GM23338 (cell line): ENCODE results near the gene EP400. TPM values are rescaled to one million over a fixed set of nuclear protein-coding genes. Genes with fewer than 3 reads are reported as not detected.
A peak's percentile ranks its signal among the peaks of the same experiment; 100 is the strongest.

Source experiments
- ATAC-seq: fragments of 200-7000 bp; cut with Tn5 transposase; 3 replicates; pipeline ENCODE4 v1.9.1; 2020
- DNase-seq: peaks from one replicate; pipeline ENCODE4 v3.0.0-alpha.2; 2015; ENCODE audit warnings: low spot score
- H2AFZ ChIP-seq: fragments of 200-600 bp; sonication (generic); 2 replicates; pipeline ENCODE4 v1.8.0; 2016; ENCODE audit warnings: antibody characterized with exemption, mild to moderate bottlenecking, moderate library complexity
- H3F3A ChIP-seq: fragments of 200-600 bp; sonication (generic); replicated peaks from 2 replicates; pipeline ENCODE4 v1.8.0; 2017; ENCODE audit warnings: antibody characterized with exemption, mixed run types, low read depth
- H3K27ac ChIP-seq: fragments of 200-600 bp; sonication (generic); 2 replicates; pipeline ENCODE4 v1.6.1; 2016; ENCODE audit warnings: low read depth
- H3K27me3 ChIP-seq: fragments of 200-600 bp; sonication (generic); 2 replicates; pipeline ENCODE4 v1.8.0; 2016; ENCODE audit warnings: mild to moderate bottlenecking, mixed run types, moderate library complexity; ENCODE audit not compliant: insufficient read depth
- H3K36me3 ChIP-seq: fragments of 200-600 bp; sonication (generic); 2 replicates; pipeline ENCODE4 v1.8.0; 2016; ENCODE audit warnings: mild to moderate bottlenecking; ENCODE audit not compliant: insufficient read depth
- H3K4me1 ChIP-seq: fragments of 200-600 bp; sonication (generic); 2 replicates; pipeline ENCODE4 v1.8.0; 2016; ENCODE audit warnings: mild to moderate bottlenecking, moderate library complexity; ENCODE audit not compliant: insufficient read depth
- H3K4me2 ChIP-seq: fragments of 200-600 bp; sonication (generic); 2 replicates; pipeline ENCODE4 v1.7.1; 2017; ENCODE audit warnings: mixed run types
- H3K4me3 ChIP-seq: fragments of 200-600 bp; sonication (generic); 2 replicates; pipeline ENCODE4 v1.6.1; 2016; ENCODE audit warnings: mixed run types
- H3K79me2 ChIP-seq: fragments of 200-600 bp; sonication (generic); replicated peaks from 2 replicates; pipeline ENCODE4 v1.8.0; 2017; ENCODE audit warnings: mild to moderate bottlenecking; ENCODE audit not compliant: insufficient read depth
- H3K9me2 ChIP-seq: fragments of 200-600 bp; sonication (generic); 2 replicates; pipeline ENCODE4 v1.8.0; 2017; ENCODE audit not compliant: insufficient read depth
- H4K20me1 ChIP-seq: fragments of 200-600 bp; sonication (generic); replicated peaks from 2 replicates; pipeline ENCODE4 v1.8.0; 2017; ENCODE audit warnings: mild to moderate bottlenecking; ENCODE audit not compliant: insufficient read depth
- H3K27ac Mint-ChIP-seq: 2 replicates; pipeline ENCODE4 v1.8.0; 2020; ENCODE audit warnings: inconsistent platforms, mild to moderate bottlenecking, moderate library complexity, mixed read lengths
- H3K27me3 Mint-ChIP-seq: 3 replicates; pipeline ENCODE4 v1.8.0; 2022; ENCODE audit warnings: low read depth, mild to moderate bottlenecking, moderate library complexity, mixed read lengths, inconsistent platforms; ENCODE audit not compliant: insufficient read depth, poor library complexity
- H3K36me3 Mint-ChIP-seq: 3 replicates; pipeline ENCODE4 v1.8.0; 2021; ENCODE audit warnings: low read depth, mild to moderate bottlenecking, inconsistent platforms, moderate library complexity, mixed read lengths
- H3K4me1 Mint-ChIP-seq: 3 replicates; pipeline ENCODE4 v1.8.0; 2020; ENCODE audit warnings: mild to moderate bottlenecking, inconsistent platforms, mixed read lengths
- H3K4me3 Mint-ChIP-seq: 3 replicates; pipeline ENCODE4 v1.8.0; 2021; ENCODE audit warnings: moderate library complexity, mild to moderate bottlenecking, inconsistent platforms, mixed read lengths
- H3K9me3 Mint-ChIP-seq: 3 replicates; pipeline ENCODE4 v1.8.0; 2020; ENCODE audit warnings: moderate library complexity, mild to moderate bottlenecking, inconsistent platforms, mixed read lengths
- CREB1 ChIP-seq: fragments of 250-450 bp; sonication (Bioruptor Pico); IDR thresholded peaks from 2 replicates; pipeline ENCODE4 v1.5.0; 2020; ENCODE audit warnings: low read depth, mild to moderate bottlenecking, moderate library complexity
- CTCF ChIP-seq, 2 experiments: fragments of 200-600 bp in 1 of 2; sonication (generic) in 1 of 2; conservative IDR thresholded peaks; 2 replicates each; pipeline versions ENCODE4 v1.5.1 to v1.6.1; 2016 to 2017; ENCODE audit warnings: antibody characterized with exemption in 2 of 2, low read depth in 2 of 2, mild to moderate bottlenecking in 2 of 2, moderate library complexity in 1 of 2
- JUNB ChIP-seq: IDR thresholded peaks from one replicate; pipeline ENCODE4 v1.6.1; 2016; ENCODE audit warnings: antibody characterized with exemption; ENCODE audit not compliant: unreplicated experiment
- NANOG ChIP-seq: IDR thresholded peaks from 2 replicates; pipeline ENCODE4 v1.6.1; 2016; ENCODE audit warnings: antibody characterized with exemption, borderline replicate concordance
- POLR2AphosphoS5 ChIP-seq: IDR thresholded peaks from 2 replicates; pipeline ENCODE4 v1.6.1; 2016; ENCODE audit warnings: antibody characterized with exemption, low read depth
- REST ChIP-seq: IDR thresholded peaks from one replicate; pipeline ENCODE4 v1.6.1; 2018; ENCODE audit warnings: antibody characterized with exemption; ENCODE audit not compliant: unreplicated experiment
- STAT1 ChIP-seq: IDR thresholded peaks from one replicate; pipeline ENCODE4 v1.6.1; 2016; ENCODE audit warnings: antibody characterized with exemption; ENCODE audit not compliant: unreplicated experiment
- ZNF114 ChIP-seq: fragments of 250-450 bp; sonication (Bioruptor Pico); IDR thresholded peaks from 2 replicates; pipeline ENCODE4 v1.5.0; 2020; ENCODE audit warnings: mild to moderate bottlenecking, moderate library complexity
- ZNF331 ChIP-seq: fragments of 250-450 bp; sonication (Bioruptor Pico); IDR thresholded peaks from 2 replicates; pipeline ENCODE4 v1.5.0; 2020; ENCODE audit warnings: low read depth, mild to moderate bottlenecking, moderate library complexity
- ZNF462 ChIP-seq: fragments of 250-450 bp; sonication (Bioruptor Pico); IDR thresholded peaks from 2 replicates; pipeline ENCODE4 v1.5.0; 2020; ENCODE audit warnings: mild to moderate bottlenecking, moderate library complexity
- polyA plus RNA-seq: library from polyadenylated mRNA; unstranded; fragments of >200 nt; fragmentation: Nextera tagmentation; extraction: Ambion mirVana; gene quantifications from 2 replicates; pipeline ENCODE4 v1.2.1, GENCODE V29; 2016
- total RNA-seq: library from RNA; depleted of rRNA; stranded (reverse); fragments of >200 nt; shearing (Covaris generic); gene quantifications from 2 replicates; pipeline ENCODE4 v1.2.3, GENCODE V29; 2014
- TF ChIP-seq, protein P1 (sequence below): IDR thresholded peaks from 2 replicates; pipeline ENCODE4 v1.6.1; 2016; ENCODE audit warnings: antibody characterized with exemption

The EP400 gene
- total and polyA plus RNA-seq, 2 experiments from 2014 or later: 26.3 to 57.2 TPM

DNA sequence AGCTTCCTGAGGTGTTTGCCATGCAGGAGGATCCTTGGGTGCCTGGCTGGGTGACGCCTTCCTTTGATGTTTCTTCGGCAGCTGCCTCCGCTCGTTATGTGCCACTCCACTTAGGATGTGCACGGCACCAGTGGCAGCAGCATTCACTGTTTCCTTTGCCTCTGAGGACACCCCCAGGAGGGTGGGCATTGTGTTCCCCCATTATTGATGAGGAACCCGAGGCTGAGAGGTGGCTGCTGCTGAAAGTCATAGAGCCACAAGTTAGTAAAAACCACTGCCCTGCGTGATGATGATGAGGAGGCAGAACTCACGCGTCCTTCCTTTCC lies 41.2 kb downstream of the EP400 start (continued):
- no peak for TF ChIP-seq CTCF (conservative IDR thresholded peaks at IDR 0.05; ENCODE audit: low read depth in 2 of 2)
- TF ChIP-seq POLR2AphosphoS5: no peak
- TF ChIP-seq REST: no peak
- TF ChIP-seq JUNB: no peak
- TF ChIP-seq NANOG: no peak

- no peak overlapping the region; the same call in 2 of the 3 replicates for H3K4me3 Mint-ChIP-seq
- H3K4me1 Mint-ChIP-seq: peaks cover 53% of the 10 kb centered on the region
- H3K27me3 ChIP-seq: no peaks in the 10 kb centered on the region
- no peak for TF ChIP-seq ZNF331 (CRISPR knock-in tag)
- TF ChIP-seq STAT1: no peak
- no peak for TF ChIP-seq ZNF114
- TF ChIP-seq NANOG: no peak
- no peak for TF ChIP-seq ZNF462 (CRISPR knock-in tag)
- TF ChIP-seq, protein P1, sequence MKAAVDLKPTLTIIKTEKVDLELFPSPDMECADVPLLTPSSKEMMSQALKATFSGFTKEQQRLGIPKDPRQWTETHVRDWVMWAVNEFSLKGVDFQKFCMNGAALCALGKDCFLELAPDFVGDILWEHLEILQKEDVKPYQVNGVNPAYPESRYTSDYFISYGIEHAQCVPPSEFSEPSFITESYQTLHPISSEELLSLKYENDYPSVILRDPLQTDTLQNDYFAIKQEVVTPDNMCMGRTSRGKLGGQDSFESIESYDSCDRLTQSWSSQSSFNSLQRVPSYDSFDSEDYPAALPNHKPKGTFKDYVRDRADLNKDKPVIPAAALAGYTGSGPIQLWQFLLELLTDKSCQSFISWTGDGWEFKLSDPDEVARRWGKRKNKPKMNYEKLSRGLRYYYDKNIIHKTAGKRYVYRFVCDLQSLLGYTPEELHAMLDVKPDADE: no peak
- no peak for TF ChIP-seq CREB1
- peaks cover 20% of the 10 kb centered on the region; the same call in 1 of the 2 replicates for H3K4me1 ChIP-seq
- peaks cover 19% of the 10 kb centered on the region for H3K79me2 ChIP-seq
- H3K9me3 Mint-ChIP-seq: no peaks in the 10 kb centered on the region
- no peak overlapping the region for H3K4me2 ChIP-seq
- H3F3A ChIP-seq: peaks cover 21% of the 10 kb centered on the region
- H4K20me1 ChIP-seq: no peaks in the 10 kb centered on the region
- no peak for DNase-seq
- ATAC-seq: no peak
- H3K27ac ChIP-seq: peak overlapping the region; percentile 92
- H3K36me3 Mint-ChIP-seq: peaks cover 81% of the 10 kb centered on the region
- no peak overlapping the region for H2AFZ ChIP-seq
- H3K36me3 ChIP-seq: peaks cover 20% of the 10 kb centered on the region
- H3K9me2 ChIP-seq: no peaks in the 10 kb centered on the region
- H3K4me3 ChIP-seq: no peak overlapping the region
- peaks cover 10% of the 10 kb centered on the region for H3K27me3 Mint-ChIP-seq
- H3K27ac Mint-ChIP-seq: peak overlapping the region; percentile 97
These were observed 42.2 kb downstream of the EP400 start for GRCh38 chr12:131991816-131992430.
